Measurements from ENCODE around the gene BCAP29.
A peak's percentile ranks its signal among the peaks of the same experiment; 100 is the strongest.

Gene BCAP29

DNA sequence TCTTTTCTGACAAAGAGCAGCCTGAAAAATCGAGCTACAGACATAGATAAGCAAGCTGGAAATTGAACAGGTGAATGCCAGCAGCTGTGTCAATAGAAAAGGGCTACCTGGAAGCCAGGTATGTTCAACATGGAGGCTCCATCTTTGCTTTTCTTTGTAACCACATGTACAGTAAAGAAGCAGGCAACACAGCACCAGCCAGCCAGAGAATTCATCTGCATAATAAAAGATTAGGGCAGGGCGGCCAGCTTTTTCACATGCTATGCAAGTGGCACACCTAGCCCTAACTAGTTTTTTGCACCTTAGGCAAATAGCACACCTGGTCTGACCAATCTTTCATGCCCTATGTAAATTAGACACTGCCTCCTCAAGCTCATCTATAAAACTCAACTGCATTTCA lies 42.0 kb upstream of the BCAP29 start:
- Histone ChIP-seq H2BK120ac (ENCODE audit: low read depth, low read length) (no peak overlapping the region), H2AK5ac (ENCODE audit: low read depth, low read length) (no peak overlapping the region), H3K4me1 (ENCODE audit: control insufficient read depth in 2 of 2, insufficient read depth in 1 of 2, low read depth in 1 of 2, low read length in 2 of 2) (no peaks in the 10 kb centered on the region), H4K91ac (ENCODE audit: low read depth, low read length, poor library complexity) (no peak overlapping the region), H2BK5ac (ENCODE audit: low read length) (no peak overlapping the region), H3K9ac (ENCODE audit: low read depth, low read length, poor library complexity) (no peak overlapping the region), H3K18ac (ENCODE audit: low read length) (no peak overlapping the region), H3K27ac (replicated peaks; ENCODE audit: low read length) (no peak overlapping the region), H3K4me3 (ENCODE audit: low read length in 2 of 2) (no peak overlapping the region), H3K9me3 (replicated peaks in 1 of 2; ENCODE audit: control insufficient read depth in 2 of 2, insufficient read depth in 1 of 2, low read depth in 1 of 2, low read length in 2 of 2) (peaks cover 0 to 5% of the 10 kb centered on the region in 2 donors), H3K4me2 (ENCODE audit: insufficient read depth, low read length, poor library complexity, severe bottlenecking) (no peak overlapping the region), H4K8ac (ENCODE audit: low read depth, low read length) (no peak overlapping the region), H3K14ac (ENCODE audit: low read length) (no peak overlapping the region), H3K36me3 (replicated peaks in 1 of 2; ENCODE audit: control insufficient read depth in 2 of 2, insufficient read depth in 2 of 2, low read length in 2 of 2) (peaks cover 2 to 9% of the 10 kb centered on the region in 2 donors), H3K79me1 (ENCODE audit: low read depth, low read length) (no peaks in the 10 kb centered on the region), H2AFZ (ENCODE audit: low read length) (no peak overlapping the region), H2BK12ac (ENCODE audit: low read length) (no peak overlapping the region), H3K23ac (ENCODE audit: low read depth, low read length, poor library complexity) (no peak overlapping the region), H3K27me3 (ENCODE audit: control insufficient read depth in 3 of 3, insufficient read depth in 3 of 3, low read depth in 1 of 3, low read length in 3 of 3) (no peaks in the 10 kb centered on the region), H3K4ac (ENCODE audit: low read length) (no peak overlapping the region), H2BK15ac (ENCODE audit: low read length) (no peak overlapping the region)
- WGBS, 2 donors (ENCODE audit: extremely low coverage in 2 of 2, insufficient read length in 2 of 2, insufficient replicate concordance in 1 of 2): no CpG with 5 or more reads among the region's 2 CpGs
- no peak for DNase-seq (ENCODE audit: low spot score)

DNA sequence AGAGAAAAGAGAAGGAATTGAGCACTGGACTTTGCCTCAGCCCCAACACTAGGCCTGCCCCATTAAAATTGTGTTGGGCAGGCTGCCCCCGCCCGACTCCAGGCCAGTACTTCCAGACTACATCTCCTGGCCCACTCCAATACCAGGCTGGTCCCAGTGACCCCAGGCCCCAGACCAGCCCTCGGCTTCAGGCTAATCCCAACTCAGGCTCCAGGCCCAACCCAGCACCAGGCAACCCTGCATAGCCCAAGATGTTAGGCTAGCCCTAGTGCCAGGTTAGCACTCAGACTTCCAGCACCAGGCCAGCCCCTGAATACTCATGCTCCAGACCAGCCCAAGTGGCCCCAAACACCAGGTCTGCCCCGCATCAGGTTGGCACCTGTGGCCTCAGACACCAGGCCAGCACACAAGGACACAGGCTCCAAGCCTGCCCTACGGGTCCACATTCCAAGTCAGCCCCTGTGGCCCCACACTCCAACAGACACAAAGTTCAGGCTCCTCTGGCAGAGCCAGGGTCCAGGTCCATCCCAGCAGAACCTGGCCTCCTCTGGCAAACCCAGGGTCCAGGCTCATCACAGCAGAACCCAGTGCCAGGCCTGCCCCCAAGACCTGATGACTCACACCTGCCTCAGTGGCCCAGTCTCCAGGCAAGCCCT lies 36.6 kb upstream of the BCAP29 start:
- Histone ChIP-seq H3K14ac (ENCODE audit: low read length) (no peak overlapping the region), H4K91ac (ENCODE audit: low read depth, low read length, poor library complexity) (no peak overlapping the region), H2AFZ (ENCODE audit: low read length) (no peak overlapping the region), H3K36me3 (replicated peaks in 1 of 2; ENCODE audit: control insufficient read depth in 2 of 2, insufficient read depth in 2 of 2, low read length in 2 of 2) (peaks cover 7 to 56% of the 10 kb centered on the region in 2 donors), H3K4me1 (ENCODE audit: control insufficient read depth in 2 of 2, insufficient read depth in 1 of 2, low read depth in 1 of 2, low read length in 2 of 2) (no peaks in the 10 kb centered on the region), H2AK5ac (ENCODE audit: low read depth, low read length) (no peak overlapping the region), H3K9ac (ENCODE audit: low read depth, low read length, poor library complexity) (no peak overlapping the region), H3K23ac (ENCODE audit: low read depth, low read length, poor library complexity) (peak overlapping the region; percentile 0), H3K4me2 (ENCODE audit: insufficient read depth, low read length, poor library complexity, severe bottlenecking) (no peak overlapping the region), H3K4me3 (ENCODE audit: low read length in 2 of 2) (no peak overlapping the region), H2BK12ac (ENCODE audit: low read length) (no peak overlapping the region), H2BK120ac (ENCODE audit: low read depth, low read length) (no peak overlapping the region), H3K27me3 (ENCODE audit: control insufficient read depth in 3 of 3, insufficient read depth in 3 of 3, low read depth in 1 of 3, low read length in 3 of 3) (no peaks in the 10 kb centered on the region), H3K18ac (ENCODE audit: low read length) (no peak overlapping the region), H2BK15ac (ENCODE audit: low read length) (no peak overlapping the region), H4K8ac (ENCODE audit: low read depth, low read length) (no peak overlapping the region), H3K79me1 (ENCODE audit: low read depth, low read length) (peaks cover 9% of the 10 kb centered on the region), H2BK5ac (ENCODE audit: low read length) (peak overlapping the region; percentile 84), H3K4ac (ENCODE audit: low read length) (no peak overlapping the region), H3K27ac (replicated peaks; ENCODE audit: low read length) (no peak overlapping the region), H3K9me3 (replicated peaks in 1 of 2; ENCODE audit: control insufficient read depth in 2 of 2, insufficient read depth in 1 of 2, low read depth in 1 of 2, low read length in 2 of 2) (peaks cover 3 to 39% of the 10 kb centered on the region in 2 donors)
- DNase-seq (ENCODE audit: low spot score): no peak
- WGBS, 2 donors (ENCODE audit: extremely low coverage in 2 of 2, insufficient read length in 2 of 2, insufficient replicate concordance in 1 of 2): no CpG with 5 or more reads among the region's 5 CpGs

DNA sequence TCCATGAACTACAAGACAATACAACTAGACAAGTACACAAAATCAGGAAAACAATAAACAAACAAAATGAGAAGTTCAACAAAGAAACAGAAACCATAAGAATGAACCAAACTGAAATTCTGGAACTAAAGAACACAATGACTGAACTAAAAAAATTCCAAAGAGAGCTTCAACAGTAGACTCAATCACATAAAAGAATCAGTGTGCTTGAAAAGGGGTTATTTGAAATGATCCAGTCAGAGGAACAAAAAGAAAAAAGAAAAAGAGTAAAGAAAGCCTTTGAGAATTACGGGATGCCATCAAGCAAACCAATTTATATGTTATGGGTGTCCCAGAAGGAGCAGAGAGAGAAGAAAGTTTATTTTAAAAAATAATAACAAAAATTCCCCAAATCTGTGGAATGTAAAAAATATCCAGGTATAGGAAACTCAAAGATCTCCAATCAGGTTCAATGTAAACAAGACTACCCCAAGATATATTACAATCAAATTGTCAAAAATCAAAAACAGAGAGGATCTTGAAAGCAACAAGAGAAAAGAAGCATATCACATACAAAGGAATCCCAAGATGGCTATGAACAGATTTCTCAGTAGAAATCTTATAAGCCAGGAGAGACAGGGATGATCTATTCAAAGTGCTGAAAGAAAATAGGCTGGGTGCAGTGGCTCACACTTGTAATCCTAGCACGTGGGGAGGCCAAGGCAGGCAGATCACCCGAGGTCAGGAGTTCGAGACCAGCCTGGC lies 35.0 kb upstream of the BCAP29 start:
- no peak overlapping the region for H3K27ac ChIP-seq (replicated peaks; ENCODE audit: low read length)
- H3K9ac ChIP-seq (ENCODE audit: low read depth, low read length, poor library complexity): no peak overlapping the region
- WGBS, 2 donors (ENCODE audit: extremely low coverage in 2 of 2, insufficient read length in 2 of 2, insufficient replicate concordance in 1 of 2): no CpG with 5 or more reads among the region's 4 CpGs
- peaks cover 3 to 39% of the 10 kb centered on the region in 2 donors for H3K9me3 ChIP-seq (replicated peaks in 1 of 2; ENCODE audit: control insufficient read depth in 2 of 2, insufficient read depth in 1 of 2, low read depth in 1 of 2, low read length in 2 of 2)
- H2BK15ac ChIP-seq (ENCODE audit: low read length): no peak overlapping the region
- no peak overlapping the region for H2AFZ ChIP-seq (ENCODE audit: low read length)
- no peak overlapping the region for H3K4me3 ChIP-seq (ENCODE audit: low read length in 2 of 2)
- H2BK120ac ChIP-seq (ENCODE audit: low read depth, low read length): no peak overlapping the region
- H3K18ac ChIP-seq (ENCODE audit: low read length): no peak overlapping the region
- H3K4ac ChIP-seq (ENCODE audit: low read length): no peak overlapping the region
- peaks cover 9% of the 10 kb centered on the region for H3K79me1 ChIP-seq (ENCODE audit: low read depth, low read length)
- DNase-seq (ENCODE audit: low spot score): no peak
- H2BK12ac ChIP-seq (ENCODE audit: low read length): no peak overlapping the region
- no peaks in the 10 kb centered on the region for H3K4me1 ChIP-seq (ENCODE audit: control insufficient read depth in 2 of 2, insufficient read depth in 1 of 2, low read depth in 1 of 2, low read length in 2 of 2)
- no peaks in the 10 kb centered on the region for H3K27me3 ChIP-seq (ENCODE audit: control insufficient read depth in 3 of 3, insufficient read depth in 3 of 3, low read depth in 1 of 3, low read length in 3 of 3)
- H3K23ac ChIP-seq (ENCODE audit: low read depth, low read length, poor library complexity): no peak overlapping the region
- no peak overlapping the region for H2BK5ac ChIP-seq (ENCODE audit: low read length)
- H2AK5ac ChIP-seq (ENCODE audit: low read depth, low read length): no peak overlapping the region
- H4K8ac ChIP-seq (ENCODE audit: low read depth, low read length): no peak overlapping the region
- no peak overlapping the region for H3K4me2 ChIP-seq (ENCODE audit: insufficient read depth, low read length, poor library complexity, severe bottlenecking)
- peaks cover 7 to 56% of the 10 kb centered on the region in 2 donors for H3K36me3 ChIP-seq (replicated peaks in 1 of 2; ENCODE audit: control insufficient read depth in 2 of 2, insufficient read depth in 2 of 2, low read length in 2 of 2)
- no peak overlapping the region for H3K14ac ChIP-seq (ENCODE audit: low read length)
- no peak overlapping the region for H4K91ac ChIP-seq (ENCODE audit: low read depth, low read length, poor library complexity)

DNA sequence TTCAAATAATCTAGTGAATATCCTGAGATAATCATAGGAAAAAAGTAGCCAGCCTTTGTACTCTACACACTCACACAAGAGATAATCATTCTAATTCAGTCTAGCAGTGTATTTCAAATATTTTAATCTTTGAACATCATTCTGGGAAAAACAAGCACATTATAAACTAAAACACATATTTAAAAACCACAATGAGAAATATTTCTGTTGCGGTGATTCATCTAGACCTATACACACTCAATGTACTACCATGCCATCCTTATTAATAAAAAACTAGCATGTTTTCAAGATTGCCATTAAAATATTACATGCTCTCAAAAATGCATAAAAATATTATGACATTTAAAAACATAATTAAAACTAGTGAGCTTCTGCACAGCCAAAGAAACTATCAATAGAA lies 28.1 kb upstream of the BCAP29 start:
- H2BK120ac ChIP-seq (ENCODE audit: low read depth, low read length): no peak overlapping the region
- H3K23ac ChIP-seq (ENCODE audit: low read depth, low read length, poor library complexity): no peak overlapping the region
- H2AK5ac ChIP-seq (ENCODE audit: low read depth, low read length): no peak overlapping the region
- H3K14ac ChIP-seq (ENCODE audit: low read length): no peak overlapping the region
- H3K36me3 ChIP-seq (replicated peaks in 1 of 2; ENCODE audit: control insufficient read depth in 2 of 2, insufficient read depth in 2 of 2, low read length in 2 of 2): peaks cover 3 to 69% of the 10 kb centered on the region in 2 donors
- H2BK15ac ChIP-seq (ENCODE audit: low read length): no peak overlapping the region
- H3K4me3 ChIP-seq (ENCODE audit: low read length in 2 of 2): no peak overlapping the region
- no peaks in the 10 kb centered on the region for H3K27me3 ChIP-seq (ENCODE audit: control insufficient read depth in 3 of 3, insufficient read depth in 3 of 3, low read depth in 1 of 3, low read length in 3 of 3)
- H4K8ac ChIP-seq (ENCODE audit: low read depth, low read length): no peak overlapping the region
- no peak for DNase-seq (ENCODE audit: low spot score)
- H2BK12ac ChIP-seq (ENCODE audit: low read length): no peak overlapping the region
- H2AFZ ChIP-seq (ENCODE audit: low read length): no peak overlapping the region
- H4K91ac ChIP-seq (ENCODE audit: low read depth, low read length, poor library complexity): no peak overlapping the region
- H3K79me1 ChIP-seq (ENCODE audit: low read depth, low read length): no peaks in the 10 kb centered on the region
- peaks cover 0 to 4% of the 10 kb centered on the region in 2 donors for H3K9me3 ChIP-seq (replicated peaks in 1 of 2; ENCODE audit: control insufficient read depth in 2 of 2, insufficient read depth in 1 of 2, low read depth in 1 of 2, low read length in 2 of 2)
- H3K27ac ChIP-seq (replicated peaks; ENCODE audit: low read length): no peak overlapping the region
- no peak overlapping the region for H3K9ac ChIP-seq (ENCODE audit: low read depth, low read length, poor library complexity)
- no peak overlapping the region for H3K4ac ChIP-seq (ENCODE audit: low read length)
- H3K18ac ChIP-seq (ENCODE audit: low read length): no peak overlapping the region
- H3K4me2 ChIP-seq (ENCODE audit: insufficient read depth, low read length, poor library complexity, severe bottlenecking): no peak overlapping the region
- no CpG with 5 or more reads among the region's 1 CpG for WGBS, 2 donors (ENCODE audit: extremely low coverage in 2 of 2, insufficient read length in 2 of 2, insufficient replicate concordance in 1 of 2)
- no peaks in the 10 kb centered on the region for H3K4me1 ChIP-seq (ENCODE audit: control insufficient read depth in 2 of 2, insufficient read depth in 1 of 2, low read depth in 1 of 2, low read length in 2 of 2)
- no peak overlapping the region for H2BK5ac ChIP-seq (ENCODE audit: low read length)

Data from neuronal stem cell (in vitro differentiated cells).